K562 (cell line): ENCODE measurements around the gene SETD3. TPM values are rescaled to one million over a fixed set of nuclear protein-coding genes. Genes with fewer than 3 reads are reported as not detected.

Experiments used
- GTF2E2 ChIP-seq: fragments of 200-800 bp; sonication (Bioruptor generic); IDR thresholded peaks from 2 replicates; pipeline ENCODE4 v1.6.1; 2016; ENCODE audit warnings: missing genetic modification characterization, missing compliant biosample characterization
- JUN ChIP-seq, 2 experiments: sonication (generic) in 1 of 2; formaldehyde crosslinking in 1 of 2; IDR thresholded peaks; 2 replicates each; pipeline versions ENCODE4 v1.6.1 to v1.8.0; 2012 to 2022; ENCODE audit warnings: borderline replicate concordance in 2 of 2, mild to moderate bottlenecking in 2 of 2, improper control_type of control experiment in 1 of 2, low read depth in 1 of 2, low read length in 1 of 2, missing genetic modification reagents in 1 of 2
- RREB1 ChIP-seq: fragments of 250-450 bp; sonication (Bioruptor Pico); IDR thresholded peaks from 2 replicates; pipeline ENCODE4 v1.4.0; 2020
- polyA plus RNA-seq, 8 experiments: library from polyadenylated mRNA; depleted of rRNA in 4 of 8; stranded (reverse) in 5 of 8; unstranded in 3 of 8; fragments of >200 nt; fragmentation: Nextera tagmentation in 2 of 8; fragmentation: Illumina TruSeq in 1 of 8; extraction: Ambion mirVana in 2 of 8; extraction: Trizol in 1 of 8; gene quantifications; 2 replicates each; pipeline versions ENCODE4 v1.2.1 to v1.2.3, GENCODE V29; 2011 to 2014; ENCODE audit warnings: inconsistent platforms in 1 of 8, missing spikeins in 1 of 8
- total RNA-seq, 7 experiments: library from RNA; depleted of rRNA in 6 of 7; stranded (reverse); fragments of >200 nt in 6 of 7; fragmentation: Illumina TruSeq in 2 of 7; extraction: Trizol in 2 of 7; gene quantifications; 2 replicates each; pipeline versions ENCODE4 v1.2.1 to v1.2.3, GENCODE V29; 2011 to 2021; ENCODE audit warnings: low replicate concordance in 1 of 7
- TF ChIP-seq, protein P1 (sequence below): fragments of 450-650 bp; formaldehyde crosslinking; IDR thresholded peaks from 2 replicates; pipeline ENCODE4 v1.4.0; 2020; ENCODE audit warnings: mild to moderate bottlenecking, moderate library complexity
- TF ChIP-seq, protein P2 (sequence below), 2 experiments: fragments of 450-650 bp in 1 of 2; sonication (generic) in 1 of 2; formaldehyde crosslinking in 1 of 2; IDR thresholded peaks; 2 replicates each; pipeline versions ENCODE4 v1.7.1 to v1.9.0; 2016 to 2022; ENCODE audit warnings: inconsistent platforms in 1 of 2, mild to moderate bottlenecking in 1 of 2, missing genetic modification reagents in 1 of 2
- TF ChIP-seq, protein P3 (sequence below): fragments of 450-650 bp; IDR thresholded peaks from 2 replicates; pipeline ENCODE4 v1.6.1; 2014; ENCODE audit warnings: low read depth, mild to moderate bottlenecking, moderate library complexity, borderline replicate concordance

Gene SETD3
- total and polyA plus RNA-seq, 9 of the 15 experiments (the other 6 are each of a cell fraction or from before 2014, with no cell fraction given), result 8.5 to 35.9 (median 26.5) TPM

GRCh38 chr14:99480917-99481744 is 472 bp upstream of the SETD3 start, which contains the start of gene CCNK (continued):
- TF ChIP-seq RREB1, result no peak
- no peak for TF ChIP-seq GTF2E2 (tag)
- TF ChIP-seq, protein P1, sequence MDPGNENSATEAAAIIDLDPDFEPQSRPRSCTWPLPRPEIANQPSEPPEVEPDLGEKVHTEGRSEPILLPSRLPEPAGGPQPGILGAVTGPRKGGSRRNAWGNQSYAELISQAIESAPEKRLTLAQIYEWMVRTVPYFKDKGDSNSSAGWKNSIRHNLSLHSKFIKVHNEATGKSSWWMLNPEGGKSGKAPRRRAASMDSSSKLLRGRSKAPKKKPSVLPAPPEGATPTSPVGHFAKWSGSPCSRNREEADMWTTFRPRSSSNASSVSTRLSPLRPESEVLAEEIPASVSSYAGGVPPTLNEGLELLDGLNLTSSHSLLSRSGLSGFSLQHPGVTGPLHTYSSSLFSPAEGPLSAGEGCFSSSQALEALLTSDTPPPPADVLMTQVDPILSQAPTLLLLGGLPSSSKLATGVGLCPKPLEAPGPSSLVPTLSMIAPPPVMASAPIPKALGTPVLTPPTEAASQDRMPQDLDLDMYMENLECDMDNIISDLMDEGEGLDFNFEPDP (CRISPR knock-in tag), result no peak
- TF ChIP-seq JUN (IDR thresholded peaks at IDR 0.05; ENCODE audit: borderline replicate concordance, low read depth, low read length), result 0 out of 2 replicates have a peak, but pooled peaks have one; percentile 21
- no peak for TF ChIP-seq JUN (CRISPR knock-in tag; IDR thresholded peaks at IDR 0.05; ENCODE audit: borderline replicate concordance)
- TF ChIP-seq, protein P2, sequence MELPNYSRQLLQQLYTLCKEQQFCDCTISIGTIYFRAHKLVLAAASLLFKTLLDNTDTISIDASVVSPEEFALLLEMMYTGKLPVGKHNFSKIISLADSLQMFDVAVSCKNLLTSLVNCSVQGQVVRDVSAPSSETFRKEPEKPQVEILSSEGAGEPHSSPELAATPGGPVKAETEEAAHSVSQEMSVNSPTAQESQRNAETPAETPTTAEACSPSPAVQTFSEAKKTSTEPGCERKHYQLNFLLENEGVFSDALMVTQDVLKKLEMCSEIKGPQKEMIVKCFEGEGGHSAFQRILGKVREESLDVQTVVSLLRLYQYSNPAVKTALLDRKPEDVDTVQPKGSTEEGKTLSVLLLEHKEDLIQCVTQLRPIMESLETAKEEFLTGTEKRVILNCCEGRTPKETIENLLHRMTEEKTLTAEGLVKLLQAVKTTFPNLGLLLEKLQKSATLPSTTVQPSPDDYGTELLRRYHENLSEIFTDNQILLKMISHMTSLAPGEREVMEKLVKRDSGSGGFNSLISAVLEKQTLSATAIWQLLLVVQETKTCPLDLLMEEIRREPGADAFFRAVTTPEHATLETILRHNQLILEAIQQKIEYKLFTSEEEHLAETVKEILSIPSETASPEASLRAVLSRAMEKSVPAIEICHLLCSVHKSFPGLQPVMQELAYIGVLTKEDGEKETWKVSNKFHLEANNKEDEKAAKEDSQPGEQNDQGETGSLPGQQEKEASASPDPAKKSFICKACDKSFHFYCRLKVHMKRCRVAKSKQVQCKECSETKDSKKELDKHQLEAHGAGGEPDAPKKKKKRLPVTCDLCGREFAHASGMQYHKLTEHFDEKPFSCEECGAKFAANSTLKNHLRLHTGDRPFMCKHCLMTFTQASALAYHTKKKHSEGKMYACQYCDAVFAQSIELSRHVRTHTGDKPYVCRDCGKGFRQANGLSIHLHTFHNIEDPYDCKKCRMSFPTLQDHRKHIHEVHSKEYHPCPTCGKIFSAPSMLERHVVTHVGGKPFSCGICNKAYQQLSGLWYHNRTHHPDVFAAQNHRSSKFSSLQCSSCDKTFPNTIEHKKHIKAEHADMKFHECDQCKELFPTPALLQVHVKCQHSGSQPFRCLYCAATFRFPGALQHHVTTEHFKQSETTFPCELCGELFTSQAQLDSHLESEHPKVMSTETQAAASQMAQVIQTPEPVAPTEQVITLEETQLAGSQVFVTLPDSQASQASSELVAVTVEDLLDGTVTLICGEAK (IDR thresholded peaks at IDR 0.05), result peak; percentile 77
- TF ChIP-seq, protein P2 (CRISPR knock-in tag; IDR thresholded peaks at IDR 0.05), result no peak
- TF ChIP-seq, protein P3, sequence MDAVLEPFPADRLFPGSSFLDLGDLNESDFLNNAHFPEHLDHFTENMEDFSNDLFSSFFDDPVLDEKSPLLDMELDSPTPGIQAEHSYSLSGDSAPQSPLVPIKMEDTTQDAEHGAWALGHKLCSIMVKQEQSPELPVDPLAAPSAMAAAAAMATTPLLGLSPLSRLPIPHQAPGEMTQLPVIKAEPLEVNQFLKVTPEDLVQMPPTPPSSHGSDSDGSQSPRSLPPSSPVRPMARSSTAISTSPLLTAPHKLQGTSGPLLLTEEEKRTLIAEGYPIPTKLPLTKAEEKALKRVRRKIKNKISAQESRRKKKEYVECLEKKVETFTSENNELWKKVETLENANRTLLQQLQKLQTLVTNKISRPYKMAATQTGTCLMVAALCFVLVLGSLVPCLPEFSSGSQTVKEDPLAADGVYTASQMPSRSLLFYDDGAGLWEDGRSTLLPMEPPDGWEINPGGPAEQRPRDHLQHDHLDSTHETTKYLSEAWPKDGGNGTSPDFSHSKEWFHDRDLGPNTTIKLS, result no peak
